Neural cell (in vitro differentiated cells): ENCODE data around the gene DHX40. TPM values are rescaled to one million over a fixed set of nuclear protein-coding genes. Genes with fewer than 3 reads are reported as not detected.
"Not testable (repeated sequence)": the region's sequence is repeated elsewhere in the genome, so short reads cannot be mapped to it uniquely, and the experiment has no call there.

ENCODE experiments used
- H2AFZ ChIP-seq: fragments of 200-600, 300-800 bp; sonication (generic), shearing (Covaris generic); 2 replicates; pipeline ENCODE4 v1.6.0; 2014; ENCODE audit warnings: low read depth, mild to moderate bottlenecking, antibody characterized with exemption, low read length, moderate library complexity
- H3F3A ChIP-seq: fragments of 200-600 bp; shearing (Covaris generic); 2 replicates; pipeline ENCODE4 v1.6.1; 2016; ENCODE audit warnings: mild to moderate bottlenecking, moderate library complexity, mixed read lengths, antibody characterized with exemption, low read length; ENCODE audit not compliant: insufficient read depth, poor library complexity, severe bottlenecking
- H3K27ac ChIP-seq: fragments of 200-600, 300-800 bp; sonication (generic), shearing (Covaris generic); 2 replicates; pipeline ENCODE4 v1.5.1; 2014; ENCODE audit warnings: mild to moderate bottlenecking, low read length, moderate library complexity
- H3K27me3 ChIP-seq: fragments of 300-800, 200-600 bp; sonication (generic), shearing (Covaris generic); 2 replicates; pipeline ENCODE4 v1.6.0; 2014; ENCODE audit warnings: mild to moderate bottlenecking, low read depth, low read length, moderate library complexity; ENCODE audit not compliant: insufficient read depth
- H3K36me3 ChIP-seq: fragments of 300-800, 200-600 bp; sonication (generic), shearing (Covaris generic); 2 replicates; pipeline ENCODE4 v1.5.1; 2014; ENCODE audit warnings: mild to moderate bottlenecking, antibody characterized with exemption, low read length, moderate library complexity; ENCODE audit not compliant: insufficient read depth
- H3K4me2 ChIP-seq: fragments of 300-800, 200-600 bp; sonication (generic), shearing (Covaris generic); 2 replicates; pipeline ENCODE4 v1.6.0; 2014; ENCODE audit warnings: mild to moderate bottlenecking, low read length
- H3K4me3 ChIP-seq: fragments of 300-800, 200-600 bp; sonication (generic), shearing (Covaris generic); 2 replicates; pipeline ENCODE4 v1.5.1; 2014; ENCODE audit warnings: mild to moderate bottlenecking, low read length, moderate library complexity
- H3K79me2 ChIP-seq: fragments of 200-600 bp; shearing (Covaris generic); replicated peaks from 2 replicates; pipeline ENCODE4 v1.6.0; 2014; ENCODE audit warnings: mild to moderate bottlenecking, low read length, moderate library complexity; ENCODE audit not compliant: insufficient read depth
- H3K9ac ChIP-seq: fragments of 300-800, 200-600 bp; sonication (generic), shearing (Covaris generic); 2 replicates; pipeline ENCODE4 v1.6.1; 2016; ENCODE audit warnings: mild to moderate bottlenecking, low read length, mixed read lengths
- H3K9me2 ChIP-seq: fragments of 200-600 bp; shearing (Covaris generic); 2 replicates; pipeline ENCODE4 v1.6.1; 2016; ENCODE audit warnings: mild to moderate bottlenecking, low read length, mixed read lengths; ENCODE audit not compliant: insufficient read depth
- H3K9me3 ChIP-seq: fragments of 200-600, 300-800 bp; sonication (generic), shearing (Covaris generic); 2 replicates; pipeline ENCODE4 v1.6.1; 2016; ENCODE audit warnings: mild to moderate bottlenecking, mixed run types, low read length, moderate library complexity, mixed read lengths
- H4K20me1 ChIP-seq: fragments of 200-600 bp; shearing (Covaris generic); 2 replicates; pipeline ENCODE4 v1.6.1; 2016; ENCODE audit warnings: mild to moderate bottlenecking, mixed run types; ENCODE audit not compliant: insufficient read depth
- EP300 ChIP-seq: fragments of 450-650 bp; conservative IDR thresholded peaks from 2 replicates; pipeline ENCODE4 v1.6.1; 2014; ENCODE audit warnings: antibody characterized with exemption, mild to moderate bottlenecking, moderate library complexity; ENCODE audit not compliant: poor library complexity, severe bottlenecking
- EZH2 ChIP-seq: fragments of 200-600, 300-800 bp; shearing (Covaris generic), sonication (generic); IDR thresholded peaks from 2 replicates; pipeline ENCODE4 v1.6.1; 2014; ENCODE audit warnings: antibody characterized with exemption, low read length, borderline replicate concordance, mild to moderate bottlenecking; ENCODE audit not compliant: insufficient read depth, poor library complexity, severe bottlenecking
- MXI1 ChIP-seq: fragments of 450-650 bp; conservative IDR thresholded peaks from 2 replicates; pipeline ENCODE4 v1.6.1; 2014; ENCODE audit warnings: antibody characterized with exemption, mild to moderate bottlenecking; ENCODE audit not compliant: poor library complexity, severe bottlenecking
- POLR2AphosphoS5 ChIP-seq: IDR thresholded peaks from 2 replicates; pipeline ENCODE4 v1.6.1; 2012
- RAD21 ChIP-seq: fragments of 450-650 bp; conservative IDR thresholded peaks from 2 replicates; pipeline ENCODE4 v1.6.1; 2014; ENCODE audit warnings: antibody characterized with exemption, mild to moderate bottlenecking, moderate library complexity
- SMC3 ChIP-seq: fragments of 450-650 bp; conservative IDR thresholded peaks from 2 replicates; pipeline ENCODE4 v1.6.1; 2014; ENCODE audit warnings: antibody characterized with exemption, mild to moderate bottlenecking, moderate library complexity; ENCODE audit not compliant: poor library complexity
- TAF1 ChIP-seq: IDR thresholded peaks from 2 replicates; pipeline ENCODE4 v1.6.1; 2012; ENCODE audit warnings: low read depth
- polyA plus RNA-seq: library from polyadenylated mRNA; depleted of rRNA; stranded (reverse); fragments of >200 nt; gene quantifications from 2 replicates; pipeline ENCODE4 v1.2.3, GENCODE V29; 2014
- TF ChIP-seq, protein P1 (sequence below): IDR thresholded peaks from 2 replicates; pipeline ENCODE4 v1.6.1; 2012; ENCODE audit warnings: borderline replicate concordance
- TF ChIP-seq, protein P2 (sequence below): fragments of 450-650 bp; IDR thresholded peaks from 2 replicates; pipeline ENCODE4 v1.5.1; 2014; ENCODE audit warnings: antibody characterized with exemption, mild to moderate bottlenecking, moderate library complexity; ENCODE audit not compliant: poor library complexity, severe bottlenecking

DHX40 gene
- polyA plus RNA-seq, 1 donor from 2014 or later: 130 TPM

DNA sequence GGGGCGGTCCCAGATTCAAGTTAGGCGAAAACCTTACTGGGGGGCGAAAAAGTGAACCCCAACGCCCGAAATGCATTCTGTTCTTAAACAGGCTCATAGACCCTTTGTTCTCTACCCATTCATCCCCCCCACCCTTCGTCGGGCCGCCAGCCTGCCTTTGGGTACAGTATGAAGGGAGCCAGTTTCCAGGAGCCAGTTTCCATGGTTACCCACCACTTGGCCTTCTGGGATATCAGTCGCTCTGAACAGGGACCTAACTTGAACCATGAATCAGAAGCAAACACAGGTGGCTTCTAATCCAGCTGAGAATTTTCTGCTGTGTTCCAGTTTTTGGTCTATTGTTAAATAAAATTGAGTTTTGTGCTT lies 532 bp downstream of the DHX40 start:
- Histone ChIP-seq H3K9me2 (no peaks in the 10 kb centered on the region), H3F3A (no peaks in the 10 kb centered on the region), H3K4me2 (peak overlapping the region; percentile 89), H3K79me2 (peaks cover 23% of the 10 kb centered on the region), H3K9me3 (no peaks in the 10 kb centered on the region), H3K27ac (peak overlapping the region; percentile 96), H3K36me3 (no peaks in the 10 kb centered on the region), H3K4me3 (peak overlapping the region; percentile 87), H2AFZ (peak overlapping the region; percentile 95), H4K20me1 (no peaks in the 10 kb centered on the region), H3K27me3 (no peaks in the 10 kb centered on the region), H3K9ac (peak overlapping the region; percentile 95)
- TF ChIP-seq RAD21 (peak; percentile 48), MXI1 (peak; percentile 26), EZH2 (no peak), SMC3 (peak; percentile 45), TAF1 (no peak)

DNA sequence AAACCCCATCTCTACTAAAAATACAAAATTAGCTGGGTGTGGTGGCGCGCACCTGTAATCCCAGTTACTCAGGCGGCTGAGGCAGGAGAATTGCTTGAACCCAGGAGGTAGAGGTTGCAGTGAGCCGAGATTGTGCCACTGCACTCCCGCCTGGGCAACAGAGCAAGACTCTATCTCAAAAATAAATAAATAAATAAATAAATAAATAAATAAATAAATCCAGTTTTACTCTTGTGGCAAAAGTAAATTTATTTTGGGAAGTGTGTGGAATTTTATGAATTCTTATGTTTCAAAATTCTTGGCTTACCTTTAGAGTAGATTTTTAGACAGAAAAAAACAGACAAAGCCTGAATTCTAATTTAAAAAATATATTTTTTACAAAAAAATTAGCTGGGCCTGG lies 3.7 kb downstream of the DHX40 start:
- H3K27me3 ChIP-seq, H3F3A ChIP-seq, H3K36me3 ChIP-seq, H3K27ac ChIP-seq, H3K9ac ChIP-seq, H3K9me3 ChIP-seq, H2AFZ ChIP-seq, H4K20me1 ChIP-seq, H3K4me3 ChIP-seq, H3K9me2 ChIP-seq, H3K4me2 ChIP-seq: not testable (repeated sequence)
- H3K79me2 ChIP-seq: peaks cover 23% of the 10 kb centered on the region

- no peak overlapping the region for H3K9ac ChIP-seq
- H3K4me3 ChIP-seq: no peak overlapping the region
- no peaks in the 10 kb centered on the region for H3K36me3 ChIP-seq
- no peaks in the 10 kb centered on the region for H4K20me1 ChIP-seq
- H3K9me2 ChIP-seq: no peaks in the 10 kb centered on the region
- TF ChIP-seq EP300 (no peak), EZH2 (no peak), POLR2AphosphoS5 (no peak), SMC3 (no peak), RAD21 (no peak), MXI1 (no peak), TAF1 (no peak)
- TF ChIP-seq, protein P1, sequence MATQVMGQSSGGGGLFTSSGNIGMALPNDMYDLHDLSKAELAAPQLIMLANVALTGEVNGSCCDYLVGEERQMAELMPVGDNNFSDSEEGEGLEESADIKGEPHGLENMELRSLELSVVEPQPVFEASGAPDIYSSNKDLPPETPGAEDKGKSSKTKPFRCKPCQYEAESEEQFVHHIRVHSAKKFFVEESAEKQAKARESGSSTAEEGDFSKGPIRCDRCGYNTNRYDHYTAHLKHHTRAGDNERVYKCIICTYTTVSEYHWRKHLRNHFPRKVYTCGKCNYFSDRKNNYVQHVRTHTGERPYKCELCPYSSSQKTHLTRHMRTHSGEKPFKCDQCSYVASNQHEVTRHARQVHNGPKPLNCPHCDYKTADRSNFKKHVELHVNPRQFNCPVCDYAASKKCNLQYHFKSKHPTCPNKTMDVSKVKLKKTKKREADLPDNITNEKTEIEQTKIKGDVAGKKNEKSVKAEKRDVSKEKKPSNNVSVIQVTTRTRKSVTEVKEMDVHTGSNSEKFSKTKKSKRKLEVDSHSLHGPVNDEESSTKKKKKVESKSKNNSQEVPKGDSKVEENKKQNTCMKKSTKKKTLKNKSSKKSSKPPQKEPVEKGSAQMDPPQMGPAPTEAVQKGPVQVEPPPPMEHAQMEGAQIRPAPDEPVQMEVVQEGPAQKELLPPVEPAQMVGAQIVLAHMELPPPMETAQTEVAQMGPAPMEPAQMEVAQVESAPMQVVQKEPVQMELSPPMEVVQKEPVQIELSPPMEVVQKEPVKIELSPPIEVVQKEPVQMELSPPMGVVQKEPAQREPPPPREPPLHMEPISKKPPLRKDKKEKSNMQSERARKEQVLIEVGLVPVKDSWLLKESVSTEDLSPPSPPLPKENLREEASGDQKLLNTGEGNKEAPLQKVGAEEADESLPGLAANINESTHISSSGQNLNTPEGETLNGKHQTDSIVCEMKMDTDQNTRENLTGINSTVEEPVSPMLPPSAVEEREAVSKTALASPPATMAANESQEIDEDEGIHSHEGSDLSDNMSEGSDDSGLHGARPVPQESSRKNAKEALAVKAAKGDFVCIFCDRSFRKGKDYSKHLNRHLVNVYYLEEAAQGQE: no peak
- TF ChIP-seq, protein P2, sequence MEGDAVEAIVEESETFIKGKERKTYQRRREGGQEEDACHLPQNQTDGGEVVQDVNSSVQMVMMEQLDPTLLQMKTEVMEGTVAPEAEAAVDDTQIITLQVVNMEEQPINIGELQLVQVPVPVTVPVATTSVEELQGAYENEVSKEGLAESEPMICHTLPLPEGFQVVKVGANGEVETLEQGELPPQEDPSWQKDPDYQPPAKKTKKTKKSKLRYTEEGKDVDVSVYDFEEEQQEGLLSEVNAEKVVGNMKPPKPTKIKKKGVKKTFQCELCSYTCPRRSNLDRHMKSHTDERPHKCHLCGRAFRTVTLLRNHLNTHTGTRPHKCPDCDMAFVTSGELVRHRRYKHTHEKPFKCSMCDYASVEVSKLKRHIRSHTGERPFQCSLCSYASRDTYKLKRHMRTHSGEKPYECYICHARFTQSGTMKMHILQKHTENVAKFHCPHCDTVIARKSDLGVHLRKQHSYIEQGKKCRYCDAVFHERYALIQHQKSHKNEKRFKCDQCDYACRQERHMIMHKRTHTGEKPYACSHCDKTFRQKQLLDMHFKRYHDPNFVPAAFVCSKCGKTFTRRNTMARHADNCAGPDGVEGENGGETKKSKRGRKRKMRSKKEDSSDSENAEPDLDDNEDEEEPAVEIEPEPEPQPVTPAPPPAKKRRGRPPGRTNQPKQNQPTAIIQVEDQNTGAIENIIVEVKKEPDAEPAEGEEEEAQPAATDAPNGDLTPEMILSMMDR: no peak
- H3F3A ChIP-seq: no peaks in the 10 kb centered on the region
- H3K79me2 ChIP-seq: peaks cover 9% of the 10 kb centered on the region
- H2AFZ ChIP-seq: no peak overlapping the region
- no peak overlapping the region for H3K27ac ChIP-seq
- no peak overlapping the region for H3K4me2 ChIP-seq
- H3K9me3 ChIP-seq: no peaks in the 10 kb centered on the region
- no peaks in the 10 kb centered on the region for H3K27me3 ChIP-seq
These were observed 7.0 kb downstream of the DHX40 start for GRCh38 chr17:59572301-59572924.

GRCh38 chr17:59584168-59584567 lies 18.8 kb downstream of the DHX40 start:
- not testable (repeated sequence) for H2AFZ ChIP-seq, H3K36me3 ChIP-seq, H3F3A ChIP-seq, H3K4me2 ChIP-seq, H3K79me2 ChIP-seq, H3K4me3 ChIP-seq, H3K27ac ChIP-seq, H4K20me1 ChIP-seq, H3K9me3 ChIP-seq, H3K9ac ChIP-seq, H3K9me2 ChIP-seq, H3K27me3 ChIP-seq
